H1 (cell line): Measurements from ENCODE around the gene KIZ. TPM values are rescaled to one million over a fixed set of nuclear protein-coding genes. Genes with fewer than 3 reads are reported as not detected.

Source experiments
- CTCF ChIA-PET: fragments of 300-600 bp; sonication (Branson Sonifier 250); formaldehyde crosslinking; loops from one replicate; lab custom pipeline; 2021; ENCODE audit not compliant: partially characterized antibody; lab: Charles Lee
- POLR2A ChIA-PET: fragments of 300-600 bp; sonication (Branson Sonifier 250); formaldehyde crosslinking; loops from one replicate; lab custom pipeline; 2021; ENCODE audit warnings: inconsistent platforms; ENCODE audit not compliant: partially characterized antibody; lab: Charles Lee
- DNase-seq, 2 experiments: peaks; one replicate each; pipeline versions ENCODE4 v3.0.0 to v3.0.0-alpha.2; 2010 to 2022; ENCODE audit warnings: low spot score in 2 of 2, low read depth in 1 of 2, mixed read lengths in 1 of 2
- FAIRE-seq: peaks from 2 replicates; lab custom pipeline; 2011; peaks lifted over from hg19 to GRCh38; lab: Jason Lieb, UNC
- H2AFZ ChIP-seq: 2 replicates; pipeline ENCODE4 v1.8.1; 2012; ENCODE audit warnings: low read length, inconsistent platforms
- H2AK5ac ChIP-seq: 2 replicates; pipeline ENCODE4 v1.6.1; 2013; ENCODE audit warnings: low read depth, low read length
- H2BK120ac ChIP-seq: replicated peaks from 2 replicates; pipeline ENCODE3; 2013; ENCODE audit warnings: low read depth, low read length, inconsistent platforms
- H2BK12ac ChIP-seq: 2 replicates; pipeline ENCODE4 v1.6.1; 2013; ENCODE audit warnings: low read depth, low read length
- H2BK15ac ChIP-seq: 2 replicates; pipeline ENCODE4 v1.6.1; 2013; ENCODE audit warnings: low read length
- H2BK20ac ChIP-seq: 2 replicates; pipeline ENCODE4 v1.6.1; 2013; ENCODE audit warnings: low read length
- H2BK5ac ChIP-seq: 2 replicates; pipeline ENCODE4 v1.6.1; 2013; ENCODE audit warnings: low read depth, low read length
- H3K14ac ChIP-seq: 2 replicates; pipeline ENCODE4 v1.6.1; 2013; ENCODE audit warnings: inconsistent platforms; ENCODE audit not compliant: insufficient read length
- H3K18ac ChIP-seq: 2 replicates; pipeline ENCODE4 v1.6.1; 2013; ENCODE audit warnings: low read length; ENCODE audit errors: extremely low read depth
- H3K23ac ChIP-seq: 2 replicates; pipeline ENCODE4 v1.6.1; 2013; ENCODE audit warnings: inconsistent platforms; ENCODE audit not compliant: insufficient read length
- H3K23me2 ChIP-seq: 2 replicates; pipeline ENCODE4 v1.6.1; 2013; ENCODE audit warnings: low read depth, low read length
- H3K27ac ChIP-seq: 2 replicates; pipeline ENCODE4 v1.6.1; 2011; ENCODE audit warnings: low read depth, low read length, inconsistent platforms
- H3K27me3 ChIP-seq, 4 experiments: replicated peaks in 1 of 4; 1 replicate in 1 of 4; 2 replicates in 3 of 4; pipeline versions ENCODE4 v1.6.1 to v1.8.1; 2011 to 2013; ENCODE audit warnings: low read length in 3 of 4, mild to moderate bottlenecking in 3 of 4, inconsistent platforms in 2 of 4, mixed read lengths in 2 of 4, moderate library complexity in 1 of 4; ENCODE audit not compliant: control insufficient read depth in 3 of 4, insufficient read depth in 3 of 4; ENCODE audit errors: extremely low read depth in 1 of 4
- H3K36me3 ChIP-seq, 4 experiments: 2 replicates each; pipeline versions ENCODE4 v1.6.1 to v1.8.1; 2011 to 2013; ENCODE audit warnings: mild to moderate bottlenecking in 4 of 4, low read length in 3 of 4, moderate library complexity in 2 of 4, control low read depth in 1 of 4, inconsistent platforms in 1 of 4; ENCODE audit not compliant: insufficient read depth in 4 of 4, control insufficient read depth in 2 of 4
- H3K4ac ChIP-seq: replicated peaks from 2 replicates; pipeline ENCODE3; 2013; ENCODE audit warnings: low read length, low read depth, mixed read lengths, inconsistent platforms; ENCODE audit not compliant: insufficient read length
- H3K4me1 ChIP-seq, 4 experiments: replicated peaks in 1 of 4; 1 replicate in 1 of 4; 2 replicates in 3 of 4; pipeline versions ENCODE4 v1.6.1 to v1.8.1; 2011 to 2013; ENCODE audit warnings: low read length in 3 of 4, inconsistent platforms in 2 of 4, mixed read lengths in 1 of 4; ENCODE audit not compliant: insufficient read depth in 4 of 4, control insufficient read depth in 3 of 4
- H3K4me2 ChIP-seq, 2 experiments: 2 replicates each; pipeline versions ENCODE4 v1.6.1 to v1.8.1; 2011 to 2013; ENCODE audit warnings: low read depth in 2 of 2, low read length in 2 of 2, control low read depth in 1 of 2, inconsistent platforms in 1 of 2, mild to moderate bottlenecking in 1 of 2; ENCODE audit not compliant: insufficient read depth in 1 of 2
- H3K4me3 ChIP-seq, 4 experiments: fragments of 200-600, 300-600 bp in 1 of 4; sonication (generic), shearing (Covaris generic), sonication (Bioruptor Twin) in 1 of 4; 2 replicates each; pipeline versions ENCODE4 v1.5.1 to v1.8.1; 2011 to 2016; ENCODE audit warnings: low read length in 4 of 4, low read depth in 3 of 4, control low read depth in 2 of 4, inconsistent platforms in 2 of 4, mild to moderate bottlenecking in 2 of 4, mixed read lengths in 1 of 4, moderate library complexity in 1 of 4; ENCODE audit not compliant: insufficient read depth in 2 of 4; ENCODE audit errors: extremely low read depth in 1 of 4
- H3K56ac ChIP-seq: replicated peaks from 2 replicates; pipeline ENCODE3; 2013; ENCODE audit warnings: low read depth, mild to moderate bottlenecking, mixed read lengths, low read length, inconsistent platforms; ENCODE audit not compliant: insufficient read length
- H3K79me1 ChIP-seq: 2 replicates; pipeline ENCODE4 v1.6.1; 2013; ENCODE audit warnings: low read depth, low read length, control low read depth
- H3K79me2 ChIP-seq, 2 experiments: 2 replicates each; pipeline versions ENCODE4 v1.6.1 to v1.8.1; 2012 to 2013; ENCODE audit warnings: low read length in 2 of 2, mild to moderate bottlenecking in 2 of 2, inconsistent platforms in 1 of 2; ENCODE audit not compliant: insufficient read depth in 2 of 2, control insufficient read depth in 1 of 2
- H3K9ac ChIP-seq, 4 experiments: replicated peaks in 1 of 4; 1 replicate in 1 of 4; 2 replicates in 3 of 4; pipeline versions ENCODE4 v1.6.1 to v1.8.1; 2011 to 2013; ENCODE audit warnings: low read depth in 3 of 4, low read length in 3 of 4, control low read depth in 2 of 4, mild to moderate bottlenecking in 2 of 4, moderate library complexity in 2 of 4, inconsistent platforms in 1 of 4; ENCODE audit errors: extremely low read depth in 1 of 4
- H3K9me3 ChIP-seq, 2 experiments: 2 replicates each; pipeline versions ENCODE4 v1.6.1 to v1.8.1; 2012 to 2013; ENCODE audit warnings: mild to moderate bottlenecking in 2 of 2, moderate library complexity in 2 of 2, control low read depth in 1 of 2, inconsistent platforms in 1 of 2, low read depth in 1 of 2, low read length in 1 of 2, mixed read lengths in 1 of 2; ENCODE audit not compliant: insufficient read depth in 2 of 2
- H4K20me1 ChIP-seq, 2 experiments: replicated peaks in 1 of 2; 2 replicates each; pipeline versions ENCODE3 to v1.8.1; 2011 to 2013; ENCODE audit warnings: inconsistent platforms in 2 of 2, low read length in 2 of 2, mild to moderate bottlenecking in 1 of 2; ENCODE audit not compliant: insufficient read depth in 2 of 2, control insufficient read depth in 1 of 2
- H4K5ac ChIP-seq: 2 replicates; pipeline ENCODE4 v1.6.1; 2013; ENCODE audit warnings: low read length, low read depth, mixed read lengths, inconsistent platforms; ENCODE audit not compliant: insufficient read length
- H4K8ac ChIP-seq: 2 replicates; pipeline ENCODE4 v1.8.0; 2013; ENCODE audit warnings: mild to moderate bottlenecking, moderate library complexity, low read length, inconsistent platforms; ENCODE audit not compliant: insufficient read depth; ENCODE audit errors: extremely low read depth
- H4K91ac ChIP-seq: replicated peaks from 2 replicates; pipeline ENCODE3; 2013; ENCODE audit warnings: low read length, mixed read lengths, inconsistent platforms; ENCODE audit not compliant: insufficient read length
- NANOG ChIP-seq: IDR thresholded peaks from 2 replicates; pipeline ENCODE4 v1.6.1; 2011; ENCODE audit warnings: low read length, low read depth, mild to moderate bottlenecking, inconsistent platforms; ENCODE audit not compliant: insufficient read depth, poor library complexity, severe bottlenecking
- WGBS, 2 experiments: shearing (Covaris generic) in 1 of 2; methylation state at CpG; one replicate each; pipeline versions ENCODE4 v1.1.6 to v1.1.7; 2013 to 2015; ENCODE audit warnings: low lambda C conversion rate in 2 of 2, mixed read lengths in 2 of 2, inconsistent platforms in 1 of 2, low coverage in 1 of 2, missing lambda C conversion rate in 1 of 2; ENCODE audit not compliant: insufficient replicate concordance in 2 of 2, insufficient coverage in 1 of 2, insufficient read length in 1 of 2; ENCODE audit errors: extremely low coverage in 1 of 2, missing lambda C conversion rate in 1 of 2; 5-methylcytosine and 5-hydroxymethylcytosine counted together
- polyA plus RNA-seq, 7 experiments: library from polyadenylated mRNA; depleted of rRNA in 3 of 7; stranded (reverse) in 5 of 7; unstranded in 2 of 7; fragments of >200 nt in 5 of 7; fragments of 200-250 nt in 2 of 7; gene quantifications; 1 replicate in 5 of 7; 2 replicates in 1 of 7; 4 replicates in 1 of 7; pipeline versions ENCODE4 v1.2.1 to v1.2.3, GENCODE V29; 2011 to 2013; ENCODE audit warnings: missing spikeins in 2 of 7, mixed read lengths in 2 of 7
- total RNA-seq: library from RNA; stranded (reverse); fragmentation: NEBNext Ultra II Directional; extraction: Animal tissue kit (Norgen Biotek cat#: 25700); gene quantifications from 2 replicates; pipeline ENCODE4 v1.2.1, GENCODE V29; 2021
- TF ChIP-seq, protein P1 (sequence below): IDR thresholded peaks from 2 replicates; pipeline ENCODE4 v1.6.1; 2012; ENCODE audit warnings: inconsistent platforms

Gene KIZ
- total and polyA plus RNA-seq, 2 of the 8 experiments (the other 6 are each of a cell fraction or from before 2014, with no cell fraction given) = 13.0 to 51.7 TPM

DNA sequence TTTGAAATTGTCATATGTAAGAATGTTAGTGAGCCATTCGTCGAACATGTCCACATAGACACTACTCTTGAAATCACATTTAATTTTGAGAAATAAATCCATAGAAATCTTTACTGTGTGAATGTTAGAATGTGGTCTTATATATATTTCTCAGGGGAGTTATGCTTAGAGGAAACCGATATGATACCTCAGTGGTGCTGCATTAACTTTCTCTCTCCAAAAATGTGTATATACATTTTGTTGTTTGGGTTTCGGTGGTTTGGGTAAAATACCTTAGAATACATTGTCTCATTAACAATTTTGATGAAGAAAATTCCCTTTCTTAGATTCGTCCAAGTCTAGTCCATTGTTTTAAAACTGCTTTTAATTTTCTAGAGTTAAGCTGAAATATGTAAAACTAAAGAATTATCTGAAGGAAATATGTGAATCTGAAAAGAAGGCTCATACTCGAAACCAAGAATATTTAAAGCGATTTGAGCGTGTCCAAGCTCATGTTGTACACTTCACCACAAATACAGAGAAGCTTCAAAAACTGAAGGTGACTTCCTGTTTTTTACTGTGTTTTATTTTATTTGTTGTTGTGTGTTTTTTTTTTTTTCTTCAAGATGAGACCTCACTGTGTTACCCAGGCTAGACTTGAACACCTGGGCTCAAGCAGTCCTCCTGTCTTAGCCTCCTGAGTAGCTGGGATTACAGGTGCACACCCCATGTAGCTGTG, 10.3 kb downstream of the KIZ start:
- ChIA-PET POLR2A (interaction anchor here (1.0 kb wide), 1 partner anchor 10 kb away, joined by 3 read pairs; the partner anchor contains the start of gene KIZ), CTCF (interaction anchor here (1.1 to 1.7 kb wide), 4 partner anchors 15 to 99 kb away, joined by 3 to 5 read pairs (median 4); no protein-coding TSS in a partner anchor)
- H2BK20ac ChIP-seq = no peak overlapping the region
- H3K56ac ChIP-seq = no peak overlapping the region
- H3K79me1 ChIP-seq = peaks cover 4% of the 10 kb centered on the region; the same call in 1 of the 2 replicates
- H3K79me2 ChIP-seq = no peaks in the 10 kb centered on the region
- H3K9me3 ChIP-seq = no peaks in the 10 kb centered on the region
- no peak overlapping the region for H3K27ac ChIP-seq
- H3K14ac ChIP-seq = no peak overlapping the region
- no peak overlapping the region for H2AK5ac ChIP-seq
- H4K8ac ChIP-seq = no peak overlapping the region
- H3K23me2 ChIP-seq = no peaks in the 10 kb centered on the region
- H3K18ac ChIP-seq = no peak overlapping the region
- no peaks in the 10 kb centered on the region for H3K27me3 ChIP-seq
- DNase-seq (peak in 1 of 2 experiments; percentile 8), FAIRE-seq (no peak)
- no peak overlapping the region for H2BK15ac ChIP-seq
- TF ChIP-seq, protein P1, sequence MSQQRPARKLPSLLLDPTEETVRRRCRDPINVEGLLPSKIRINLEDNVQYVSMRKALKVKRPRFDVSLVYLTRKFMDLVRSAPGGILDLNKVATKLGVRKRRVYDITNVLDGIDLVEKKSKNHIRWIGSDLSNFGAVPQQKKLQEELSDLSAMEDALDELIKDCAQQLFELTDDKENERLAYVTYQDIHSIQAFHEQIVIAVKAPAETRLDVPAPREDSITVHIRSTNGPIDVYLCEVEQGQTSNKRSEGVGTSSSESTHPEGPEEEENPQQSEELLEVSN = no peak
- no peak for TF ChIP-seq NANOG
- H2BK120ac ChIP-seq = no peak overlapping the region
- no peak overlapping the region for H3K9ac ChIP-seq
- no peak overlapping the region for H3K4me3 ChIP-seq
- H3K4me1 ChIP-seq = peaks cover 0 to 5% (median 1%) of the 10 kb centered on the region in 4 experiments; a peak in 3 of 7 replicates
- H3K23ac ChIP-seq = no peak overlapping the region
- H2BK5ac ChIP-seq = no peak overlapping the region
- H3K4me2 ChIP-seq = no peak overlapping the region
- no peaks in the 10 kb centered on the region for H4K20me1 ChIP-seq
- no peak overlapping the region for H4K5ac ChIP-seq
- no peak overlapping the region for H3K4ac ChIP-seq
- H2AFZ ChIP-seq = no peak overlapping the region
- H3K36me3 ChIP-seq = peaks cover 0 to 28% (median 1%) of the 10 kb centered on the region in 4 experiments; a peak in 2 of 8 replicates
- 93% methylated on average over 8 of the region's 8 CpGs; no CpG with 5 or more reads in 1 of the 2 experiments for WGBS, 2 experiments
- no peak overlapping the region for H4K91ac ChIP-seq
- no peak overlapping the region for H2BK12ac ChIP-seq
